ENCODE data around the gene ADD2.

- TF ChIP-seq CTCF (conservative IDR thresholded peaks at IDR 0.05) (no peak), EZH2 (IDR thresholded peaks at IDR 0.05; ENCODE audit: low read depth) (no peak)
These were observed 19.8 kb downstream of the ADD2 start for GRCh38 chr2:70748002-70748784.

Data from PC-9 (cell line).